HFFc6 (cell line): Measurements from ENCODE around the gene CGB3. TPM values are rescaled to one million over a fixed set of nuclear protein-coding genes. Genes with fewer than 3 reads are reported as not detected.

ENCODE experiments used
- DNase-seq: peaks from one replicate; pipeline ENCODE4 v3.0.0-alpha.2; 2018
- H3K27ac Mint-ChIP-seq: 2 replicates; pipeline ENCODE4 v1.8.0; 2020; ENCODE audit warnings: mild to moderate bottlenecking, mixed read lengths
- H3K27me3 Mint-ChIP-seq: 2 replicates; pipeline ENCODE4 v1.8.0; 2021; ENCODE audit warnings: mild to moderate bottlenecking, moderate library complexity, mixed read lengths; ENCODE audit not compliant: insufficient read depth
- H3K36me3 Mint-ChIP-seq: 2 replicates; pipeline ENCODE4 v1.8.0; 2021; ENCODE audit warnings: low read depth, mixed read lengths
- H3K4me1 Mint-ChIP-seq: 2 replicates; pipeline ENCODE4 v1.8.0; 2020; ENCODE audit warnings: low read depth, mixed read lengths
- H3K4me3 Mint-ChIP-seq: 2 replicates; pipeline ENCODE4 v1.8.0; 2020; ENCODE audit warnings: mild to moderate bottlenecking, moderate library complexity, mixed read lengths
- H3K9me3 Mint-ChIP-seq: 2 replicates; pipeline ENCODE4 v1.8.0; 2020; ENCODE audit warnings: mild to moderate bottlenecking, mixed read lengths
- total RNA-seq, 6 experiments: library from RNA; stranded (reverse); fragmentation: NEBNext Ultra II Directional; extraction: Animal tissue kit (Norgen Biotek cat#: 25700); gene quantifications; 2 replicates in 1 of 6; 3 replicates in 5 of 6; pipeline ENCODE4 v1.2.3, GENCODE V29; 2021
- TF ChIP-seq, protein P1 (sequence below): fragments of 200-600 bp; sonication (generic); IDR thresholded peaks from 2 replicates; pipeline ENCODE4 v1.5.0; 2021; ENCODE audit warnings: antibody characterized with exemption, mild to moderate bottlenecking

The CGB3 gene
- total RNA-seq, 6 experiments from 2014 or later = not detected

DNA sequence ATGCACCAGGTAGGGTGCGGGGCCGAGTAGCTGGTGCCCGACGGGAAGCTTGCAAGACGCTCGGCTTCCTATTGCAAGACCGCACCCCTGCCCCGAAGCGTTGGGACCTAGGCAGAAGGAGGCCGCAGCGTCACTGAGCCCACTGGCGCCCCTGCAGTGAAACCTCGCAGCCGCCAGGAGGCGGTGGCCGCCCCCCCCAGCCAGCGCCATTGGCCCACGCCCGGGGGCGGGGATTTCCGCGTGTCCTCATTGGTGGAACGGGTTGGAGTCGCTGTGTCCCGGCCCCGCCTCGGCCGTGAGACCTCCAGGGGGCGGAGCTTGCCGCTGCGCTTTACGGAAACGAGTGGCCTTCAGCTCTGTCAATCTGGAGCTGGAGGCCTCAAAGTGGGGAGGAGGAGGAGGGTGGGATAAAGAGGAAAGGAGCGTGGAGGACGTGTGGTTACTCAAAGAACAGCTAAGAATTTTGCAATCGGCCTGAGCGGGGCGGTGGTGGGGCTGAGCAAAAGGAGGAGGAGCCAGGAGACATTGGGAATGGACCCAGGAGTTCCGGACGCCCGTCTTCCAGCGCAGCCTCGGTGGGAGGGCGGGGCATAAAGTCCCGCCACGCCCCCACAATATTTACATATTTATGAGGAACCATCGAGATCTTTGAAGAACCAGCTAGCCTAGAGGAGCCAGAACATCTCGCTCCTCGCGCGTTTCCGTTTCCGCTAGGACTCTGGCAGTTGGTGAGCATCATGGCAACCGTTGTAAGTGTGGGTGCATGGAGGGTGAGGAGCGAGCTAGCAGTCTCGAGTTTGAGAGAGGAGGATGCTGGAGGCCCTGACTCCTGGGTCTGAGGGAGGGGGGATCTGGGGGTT, 30.7 kb downstream of the CGB3 start, which contains the start of the genes GYS1 and RUVBL2:
Gene GYS1, minus strand, starts transcription at position 135 of the 860 bp plus-strand sequence. CDS start 197 bp downstream, outside the sequence.
Gene RUVBL2, plus strand, starts transcription at position 713 of the 860 bp plus-strand sequence. Its CDS starts 25 bp downstream, at position 738.
- Mint-ChIP-seq H3K4me3 (peak within 1 kb of the TSS; percentile 99), H3K27ac (peak within 1 kb of the TSS; percentile 95), H3K9me3 (no peaks in the 10 kb centered on the region), H3K4me1 (peaks cover 38% of the 10 kb centered on the region), H3K27me3 (peaks cover 2% of the 10 kb centered on the region; the same call in 1 of the 2 replicates), H3K36me3 (peaks cover 29% of the 10 kb centered on the region)
- TF ChIP-seq, protein P1, sequence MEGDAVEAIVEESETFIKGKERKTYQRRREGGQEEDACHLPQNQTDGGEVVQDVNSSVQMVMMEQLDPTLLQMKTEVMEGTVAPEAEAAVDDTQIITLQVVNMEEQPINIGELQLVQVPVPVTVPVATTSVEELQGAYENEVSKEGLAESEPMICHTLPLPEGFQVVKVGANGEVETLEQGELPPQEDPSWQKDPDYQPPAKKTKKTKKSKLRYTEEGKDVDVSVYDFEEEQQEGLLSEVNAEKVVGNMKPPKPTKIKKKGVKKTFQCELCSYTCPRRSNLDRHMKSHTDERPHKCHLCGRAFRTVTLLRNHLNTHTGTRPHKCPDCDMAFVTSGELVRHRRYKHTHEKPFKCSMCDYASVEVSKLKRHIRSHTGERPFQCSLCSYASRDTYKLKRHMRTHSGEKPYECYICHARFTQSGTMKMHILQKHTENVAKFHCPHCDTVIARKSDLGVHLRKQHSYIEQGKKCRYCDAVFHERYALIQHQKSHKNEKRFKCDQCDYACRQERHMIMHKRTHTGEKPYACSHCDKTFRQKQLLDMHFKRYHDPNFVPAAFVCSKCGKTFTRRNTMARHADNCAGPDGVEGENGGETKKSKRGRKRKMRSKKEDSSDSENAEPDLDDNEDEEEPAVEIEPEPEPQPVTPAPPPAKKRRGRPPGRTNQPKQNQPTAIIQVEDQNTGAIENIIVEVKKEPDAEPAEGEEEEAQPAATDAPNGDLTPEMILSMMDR = peak; percentile 99
- DNase-seq = peak; percentile 99

DNA sequence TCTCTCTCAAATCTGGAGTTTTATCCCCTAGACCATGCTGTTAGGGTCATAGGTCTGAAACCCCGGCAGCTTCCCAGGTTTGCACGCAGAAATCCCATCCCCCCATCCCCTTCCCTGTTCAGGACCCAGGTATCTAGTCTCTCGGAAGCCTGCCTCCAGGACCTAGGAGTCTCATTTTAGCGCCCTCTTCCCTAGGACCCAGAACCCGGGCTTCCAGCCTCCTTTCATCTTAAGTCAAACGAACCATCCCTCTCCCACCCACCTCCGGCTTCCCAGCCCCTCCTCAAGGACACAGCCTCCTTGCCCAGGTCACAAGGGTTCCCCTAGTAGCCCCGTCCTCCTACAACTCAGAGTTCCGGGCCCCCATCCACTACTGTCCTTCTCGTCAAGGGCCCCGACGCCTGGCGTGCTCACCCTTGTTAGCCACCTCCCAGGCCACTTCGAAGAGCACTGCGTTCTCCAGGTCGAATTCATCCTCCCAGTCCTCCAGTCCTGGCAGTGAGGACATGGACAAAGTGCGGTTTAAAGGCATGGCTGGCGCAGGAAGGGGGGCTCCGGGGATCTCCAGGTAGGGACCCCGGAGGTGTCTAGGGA, 31.5 kb downstream of the CGB3 start:
- Mint-ChIP-seq H3K27ac (peak overlapping the region; percentile 95), H3K36me3 (peaks cover 35% of the 10 kb centered on the region), H3K9me3 (no peaks in the 10 kb centered on the region), H3K27me3 (peaks cover 2% of the 10 kb centered on the region; the same call in 1 of the 2 replicates), H3K4me3 (peak overlapping the region; percentile 99), H3K4me1 (peaks cover 32% of the 10 kb centered on the region)
- TF ChIP-seq, protein P1 = no peak
- no peak for DNase-seq

- Mint-ChIP-seq H3K4me3 (peak overlapping the region; percentile 99), H3K4me1 (peaks cover 30% of the 10 kb centered on the region), H3K27me3 (peaks cover 2% of the 10 kb centered on the region; the same call in 1 of the 2 replicates), H3K9me3 (no peaks in the 10 kb centered on the region), H3K27ac (peak overlapping the region; percentile 95), H3K36me3 (peaks cover 35% of the 10 kb centered on the region)
- DNase-seq = peak; percentile 80
- TF ChIP-seq, protein P1 = no peak
These were observed 32.1 kb downstream of the CGB3 start for GRCh38 chr19:48991873-48992580.

DNA sequence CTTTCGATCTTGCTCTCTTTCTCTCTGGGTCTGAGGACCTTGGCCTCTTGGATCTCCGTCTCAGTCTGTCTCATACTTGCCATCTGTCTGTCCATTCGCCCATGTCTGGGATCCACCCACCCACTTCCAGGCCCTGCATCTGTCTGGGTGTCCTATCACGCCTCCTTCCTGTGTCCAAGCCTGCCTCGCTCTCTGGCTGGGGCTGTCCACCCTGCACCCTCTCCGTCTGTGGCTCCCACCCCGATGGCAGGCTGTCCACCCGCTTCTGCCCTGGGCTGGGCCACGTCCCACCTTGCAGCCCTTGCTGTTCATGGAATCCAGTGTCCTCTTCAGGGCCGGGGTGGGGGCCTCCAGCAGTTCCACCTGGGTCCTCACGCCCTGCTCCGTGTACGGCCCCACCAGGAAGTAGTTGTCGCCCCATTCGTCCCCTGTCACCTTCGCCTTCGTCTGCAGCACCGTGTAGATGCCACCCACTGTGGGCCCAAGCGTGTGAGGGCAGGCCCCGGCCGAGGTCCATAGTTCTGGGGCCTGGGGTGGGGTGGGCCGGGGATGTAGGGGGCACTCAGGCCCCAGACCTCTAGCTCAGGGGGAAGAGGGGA, 33.0 kb downstream of the CGB3 start:
- no peak for DNase-seq
- peak overlapping the region; percentile 99; the same call in 1 of the 2 replicates for H3K4me3 Mint-ChIP-seq
- peak overlapping the region; percentile 40 for H3K27ac Mint-ChIP-seq
- TF ChIP-seq, protein P1 = no peak
- H3K4me1 Mint-ChIP-seq = peaks cover 30% of the 10 kb centered on the region
- peaks cover 2% of the 10 kb centered on the region; the same call in 1 of the 2 replicates for H3K27me3 Mint-ChIP-seq
- no peaks in the 10 kb centered on the region for H3K9me3 Mint-ChIP-seq
- peaks cover 35% of the 10 kb centered on the region for H3K36me3 Mint-ChIP-seq

DNA sequence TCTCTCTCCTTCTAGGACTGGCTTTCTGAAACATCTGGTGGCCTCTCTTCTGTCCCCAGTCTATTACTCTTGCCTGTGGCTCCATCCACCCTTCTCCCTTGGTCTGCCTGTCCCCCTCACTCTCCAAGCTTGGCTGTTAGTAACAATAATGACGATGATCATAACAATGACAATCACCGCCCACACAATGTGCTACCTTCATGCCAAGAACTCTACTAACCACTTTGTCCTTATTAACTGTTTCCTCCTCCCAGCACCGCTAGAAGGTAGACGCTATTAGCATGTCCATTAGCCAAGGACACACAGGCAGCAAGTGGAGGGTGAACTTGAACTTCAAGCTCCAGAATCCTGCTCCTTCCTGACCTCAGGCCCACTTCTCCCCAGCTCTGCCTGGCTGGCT, 33.7 kb downstream of the CGB3 start:
- TF ChIP-seq, protein P1 = no peak
- peaks cover 29% of the 10 kb centered on the region for H3K4me1 Mint-ChIP-seq
- no peaks in the 10 kb centered on the region for H3K9me3 Mint-ChIP-seq
- H3K27me3 Mint-ChIP-seq = peaks cover 2% of the 10 kb centered on the region; the same call in 1 of the 2 replicates
- peak overlapping the region; percentile 28; the same call in 1 of the 2 replicates for H3K27ac Mint-ChIP-seq
- DNase-seq = no peak
- H3K36me3 Mint-ChIP-seq = peaks cover 34% of the 10 kb centered on the region
- H3K4me3 Mint-ChIP-seq = no peak overlapping the region
